Choroid plexus epithelial cell (primary cell): ENCODE data around the gene KIAA1217.

ENCODE experiments used
- DNase-seq: peaks from one replicate; pipeline ENCODE4 v3.0.0-alpha.2; 2010; ENCODE audit warnings: low read depth
- H3K4me3 ChIP-seq: 2 replicates; pipeline ENCODE4 v1.5.1; 2011; ENCODE audit warnings: low read depth, mild to moderate bottlenecking, control low read depth, low read length, moderate library complexity
- CTCF ChIP-seq: conservative IDR thresholded peaks from 2 replicates; pipeline ENCODE4 v1.5.1; 2011; ENCODE audit warnings: low read depth, mild to moderate bottlenecking, control low read depth, inconsistent platforms, low read length, moderate library complexity

Gene KIAA1217

GRCh38 chr10:24496906-24497305 is 288.0 kb downstream of the KIAA1217 start:
- DNase-seq, result no peak
- H3K4me3 ChIP-seq, result no peak overlapping the region
- no peak for TF ChIP-seq CTCF

GRCh38 chr10:24501056-24501711 is 292.2 kb downstream of the KIAA1217 start:
- TF ChIP-seq CTCF, result no peak
- H3K4me3 ChIP-seq, result no peak overlapping the region
- DNase-seq, result no peak

GRCh38 chr10:24502006-24502405 is 293.1 kb downstream of the KIAA1217 start:
- DNase-seq, result no peak
- no peak for TF ChIP-seq CTCF
- H3K4me3 ChIP-seq, result no peak overlapping the region

- no peak for DNase-seq
- H3K4me3 ChIP-seq, result no peak overlapping the region
- no peak for TF ChIP-seq CTCF
These were observed 294.0 kb downstream of the KIAA1217 start for GRCh38 chr10:24502801-24503460.

GRCh38 chr10:24503461-24504320 is 294.8 kb downstream of the KIAA1217 start:
- DNase-seq, result peak; percentile 62
- H3K4me3 ChIP-seq, result no peak overlapping the region
- TF ChIP-seq CTCF, result peak; percentile 80

GRCh38 chr10:24505759-24506158 is 296.8 kb downstream of the KIAA1217 start:
- TF ChIP-seq CTCF, result no peak
- no peak overlapping the region for H3K4me3 ChIP-seq
- no peak for DNase-seq
